Liver (tissue), 9 donors: ENCODE data around the gene LYPD5. TPM values are rescaled to one million over a fixed set of nuclear protein-coding genes. Genes with fewer than 3 reads are reported as not detected.

Source experiments
- DNase-seq: peaks from one replicate; pipeline ENCODE4 v3.0.0-alpha.2; 2017; ENCODE audit warnings: low spot score
- H3K27ac ChIP-seq, 2 donors: one replicate each; pipeline ENCODE4 v1.7.0; 2013; ENCODE audit warnings: inconsistent platforms in 2 of 2, low read length in 2 of 2, control low read depth in 1 of 2, low read depth in 1 of 2, mild to moderate bottlenecking in 1 of 2
- H3K27me3 ChIP-seq, 4 donors: one replicate each; pipeline versions ENCODE4 v1.6.1 to v1.7.0; 2013; ENCODE audit warnings: low read length in 3 of 4, inconsistent platforms in 1 of 4, mild to moderate bottlenecking in 1 of 4, moderate library complexity in 1 of 4; ENCODE audit not compliant: control insufficient read depth in 4 of 4, insufficient read depth in 4 of 4
- H3K36me3 ChIP-seq, 4 donors: one replicate each; pipeline versions ENCODE4 v1.6.1 to v1.7.0; 2013; ENCODE audit warnings: low read length in 3 of 4, mild to moderate bottlenecking in 3 of 4, low read depth in 1 of 4, moderate library complexity in 1 of 4; ENCODE audit not compliant: control insufficient read depth in 4 of 4, insufficient read depth in 3 of 4
- H3K4me1 ChIP-seq, 4 donors: one replicate each; pipeline versions ENCODE4 v1.6.1 to v1.7.0; 2013; ENCODE audit warnings: low read length in 3 of 4, mild to moderate bottlenecking in 3 of 4, moderate library complexity in 1 of 4; ENCODE audit not compliant: control insufficient read depth in 4 of 4, insufficient read depth in 4 of 4
- H3K4me3 ChIP-seq, 3 donors: one replicate each; pipeline versions ENCODE4 v1.6.1 to v1.7.0; 2013; ENCODE audit warnings: low read length in 3 of 3, control low read depth in 1 of 3, low read depth in 1 of 3, mild to moderate bottlenecking in 1 of 3
- H3K9ac ChIP-seq, 2 donors: one replicate each; pipeline ENCODE4 v1.7.0; 2013; ENCODE audit warnings: low read length in 2 of 2, mild to moderate bottlenecking in 2 of 2, moderate library complexity in 2 of 2, control low read depth in 1 of 2, low read depth in 1 of 2
- H3K9me3 ChIP-seq, 4 donors: one replicate each; pipeline versions ENCODE4 v1.6.1 to v1.7.0; 2013; ENCODE audit warnings: low read length in 3 of 4; ENCODE audit not compliant: control insufficient read depth in 4 of 4
- ATF3 ChIP-seq: IDR thresholded peaks from 2 replicates; pipeline ENCODE4 v1.6.1; 2016; ENCODE audit warnings: antibody characterized with exemption
- CTCF ChIP-seq: fragments of 150-350 bp; IDR thresholded peaks from 2 replicates; pipeline ENCODE4 v1.5.1; 2017; ENCODE audit warnings: improper control_type of control experiment, low read depth, low read length; ENCODE audit not compliant: missing input control
- EGR1 ChIP-seq, 2 donors: IDR thresholded peaks; 2 replicates each; pipeline ENCODE4 v1.6.1; 2016 to 2018; ENCODE audit warnings: antibody characterized with exemption in 2 of 2, low read depth in 2 of 2
- FOXA1 ChIP-seq: IDR thresholded peaks from 2 replicates; pipeline ENCODE4 v1.6.1; 2016; ENCODE audit warnings: antibody characterized with exemption
- FOXA2 ChIP-seq: IDR thresholded peaks from 2 replicates; pipeline ENCODE4 v1.6.1; 2016; ENCODE audit warnings: antibody characterized with exemption
- GABPA ChIP-seq, 2 donors: IDR thresholded peaks in 1 of 2; conservative IDR thresholded peaks in 1 of 2; 2 replicates each; pipeline ENCODE4 v1.6.1; 2016; ENCODE audit warnings: antibody characterized with exemption in 2 of 2, mild to moderate bottlenecking in 1 of 2, moderate library complexity in 1 of 2
- HNF4A ChIP-seq, 2 donors: conservative IDR thresholded peaks; 2 replicates each; pipeline ENCODE4 v1.6.1; 2016; ENCODE audit warnings: antibody characterized with exemption in 2 of 2, mild to moderate bottlenecking in 2 of 2
- HNF4G ChIP-seq: IDR thresholded peaks from 2 replicates; pipeline ENCODE4 v1.6.1; 2016; ENCODE audit warnings: antibody characterized with exemption
- JUND ChIP-seq, 2 donors: IDR thresholded peaks; 2 replicates each; pipeline ENCODE4 v1.6.1; 2016; ENCODE audit warnings: antibody characterized with exemption in 2 of 2
- MAX ChIP-seq: IDR thresholded peaks from 2 replicates; pipeline ENCODE4 v1.6.1; 2016; ENCODE audit warnings: antibody characterized with exemption
- NR2F2 ChIP-seq: IDR thresholded peaks from 2 replicates; pipeline ENCODE4 v1.6.1; 2016; ENCODE audit warnings: antibody characterized with exemption
- RAD21 ChIP-seq, 2 donors: IDR thresholded peaks; 2 replicates each; pipeline ENCODE4 v1.6.1; 2016; ENCODE audit warnings: antibody characterized with exemption in 2 of 2, mild to moderate bottlenecking in 2 of 2
- REST ChIP-seq: IDR thresholded peaks from 2 replicates; pipeline ENCODE4 v1.6.1; 2016; ENCODE audit warnings: antibody characterized with exemption, mild to moderate bottlenecking
- RXRA ChIP-seq, 2 donors: IDR thresholded peaks; 2 replicates each; pipeline ENCODE4 v1.6.1; 2017 to 2018; ENCODE audit warnings: antibody characterized with exemption in 2 of 2, mild to moderate bottlenecking in 1 of 2
- SP1 ChIP-seq: IDR thresholded peaks from 2 replicates; pipeline ENCODE4 v1.6.1; 2018; ENCODE audit warnings: antibody characterized with exemption, mild to moderate bottlenecking
- TAF1 ChIP-seq: conservative IDR thresholded peaks from 2 replicates; pipeline ENCODE4 v1.6.1; 2016; ENCODE audit warnings: antibody characterized with exemption, mild to moderate bottlenecking
- YY1 ChIP-seq: IDR thresholded peaks from 2 replicates; pipeline ENCODE4 v1.6.1; 2016; ENCODE audit warnings: antibody characterized with exemption, mild to moderate bottlenecking
- ZBTB33 ChIP-seq: IDR thresholded peaks from 2 replicates; pipeline ENCODE4 v1.6.1; 2016; ENCODE audit warnings: antibody characterized with exemption
- WGBS: extraction: QIAGEN DNeasy Blood & Tissue Kit; methylation state at CpG from one replicate; pipeline ENCODE4 v1.1.7; 2013; 5-methylcytosine and 5-hydroxymethylcytosine counted together
- polyA plus RNA-seq, 2 donors: library from polyadenylated mRNA; stranded (reverse) in 1 of 2; unstranded in 1 of 2; fragments of 200-250 nt in 1 of 2; fragments of >200 nt in 1 of 2; fragmentation: Nextera tagmentation in 1 of 2; extraction: Ambion mirVana in 1 of 2; gene quantifications; one replicate each; pipeline versions ENCODE4 v1.2.1 to v1.2.3, GENCODE V29; 2013 to 2015
- total RNA-seq, 2 donors: library from RNA; depleted of rRNA; stranded (reverse); fragments of >200 nt; gene quantifications; one replicate each; pipeline ENCODE4 v1.2.3, GENCODE V29; 2014
- donor health status: healthy.
- donor health status: healthy.
- donor health status: healthy.
- donor health status: healthy.
- donor health status: healthy.

The LYPD5 gene
- total and polyA plus RNA-seq, 4 donors: 0.08 to 0.14 (median 0.13) TPM; not detected in 1

- no peaks in the 10 kb centered on the region for H3K36me3 ChIP-seq
- peaks cover 2 to 9% (median 5%) of the 10 kb centered on the region in 4 donors for H3K4me1 ChIP-seq
- TF ChIP-seq SP1 (no peak), TAF1 (no peak), ATF3 (no peak), JUND (IDR thresholded peaks at IDR 0.05) (no peak), ZBTB33 (no peak), GABPA (IDR thresholded peaks at IDR 0.05 in 1 of 2, conservative IDR thresholded peaks at IDR 0.05 in 1 of 2) (no peak), NR2F2 (no peak), FOXA1 (no peak), HNF4G (no peak)
- H3K27ac ChIP-seq: no peak overlapping the region
- peaks cover 0 to 8% (median 1%) of the 10 kb centered on the region in 4 donors for H3K27me3 ChIP-seq
- no peak overlapping the region for H3K9ac ChIP-seq
- peaks cover 0 to 7% (median 4%) of the 10 kb centered on the region in 4 donors for H3K9me3 ChIP-seq
- 52% methylated on average over 5 of the region's 5 CpGs for WGBS
- peak overlapping the region in 1 of 3 donors; percentile 41 for H3K4me3 ChIP-seq
- DNase-seq: no peak
Measured at GRCh38 chr19:43798026-43798545, 4.2 kb downstream of the LYPD5 start.

GRCh38 chr19:43797556-43797955 is 4.7 kb downstream of the LYPD5 start:
- Histone ChIP-seq H3K4me3 (no peak overlapping the region), H3K9me3 (peaks cover 0 to 7% (median 4%) of the 10 kb centered on the region in 4 donors), H3K4me1 (peaks cover 2 to 9% (median 5%) of the 10 kb centered on the region in 4 donors), H3K27ac (no peak overlapping the region), H3K9ac (no peak overlapping the region), H3K36me3 (no peaks in the 10 kb centered on the region), H3K27me3 (peaks cover 0 to 8% (median 1%) of the 10 kb centered on the region in 4 donors)
- DNase-seq: no peak
- no peak for TF ChIP-seq HNF4G
- TF ChIP-seq GABPA (IDR thresholded peaks at IDR 0.05 in 1 of 2, conservative IDR thresholded peaks at IDR 0.05 in 1 of 2): no peak
- no peak for TF ChIP-seq ATF3
- TF ChIP-seq JUND (IDR thresholded peaks at IDR 0.05): no peak
- TF ChIP-seq TAF1: no peak
- no peak for TF ChIP-seq RXRA (IDR thresholded peaks at IDR 0.05)
- no peak for TF ChIP-seq MAX
- no peak for TF ChIP-seq YY1
- TF ChIP-seq SP1: no peak
- TF ChIP-seq REST: no peak
- no peak for TF ChIP-seq NR2F2
- no peak for TF ChIP-seq ZBTB33
- no peak for TF ChIP-seq EGR1 (IDR thresholded peaks at IDR 0.05; ENCODE audit: low read depth in 2 of 2)
- no peak for TF ChIP-seq FOXA1
- TF ChIP-seq RAD21 (IDR thresholded peaks at IDR 0.05): no peak
- no peak for TF ChIP-seq FOXA2
- no peak for TF ChIP-seq CTCF
- TF ChIP-seq HNF4A (conservative IDR thresholded peaks at IDR 0.05): no peak
- WGBS: 81% methylated on average over 7 of the region's 7 CpGs
